ENCODE results near the gene ZNHIT2. TPM values are rescaled to one million over a fixed set of nuclear protein-coding genes. Genes with fewer than 3 reads are reported as not detected.

ZNHIT2 gene
- polyA plus RNA-seq, 4 donors = 6.0 to 13.3 (median 9.5) TPM

GRCh38 chr11:65078786-65079342, 38.6 kb downstream of the ZNHIT2 start:
- no peak for DNase-seq (ENCODE audit: low read depth in 4 of 4, low spot score in 2 of 4)

GRCh38 chr11:65078151-65078550, 39.4 kb downstream of the ZNHIT2 start:
- DNase-seq (ENCODE audit: low read depth in 4 of 4, low spot score in 2 of 4) = no peak

GRCh38 chr11:65077451-65077850, 40.0 kb downstream of the ZNHIT2 start:
- DNase-seq (ENCODE audit: low read depth in 4 of 4, low spot score in 2 of 4) = no peak

GRCh38 chr11:65072631-65072966, 44.9 kb downstream of the ZNHIT2 start:
- no peak for DNase-seq (ENCODE audit: low read depth in 4 of 4, low spot score in 2 of 4)

- DNase-seq (ENCODE audit: low read depth in 4 of 4, low spot score in 2 of 4) = no peak
Observed at GRCh38 chr11:65071907-65072630, 45.4 kb downstream of the ZNHIT2 start.

- no peak for DNase-seq (ENCODE audit: low read depth in 4 of 4, low spot score in 2 of 4)
Observed at GRCh38 chr11:65069217-65069616, 48.3 kb downstream of the ZNHIT2 start.

- DNase-seq (ENCODE audit: low read depth in 4 of 4, low spot score in 2 of 4) = no peak
Observed at GRCh38 chr11:65067446-65067845, 50.1 kb downstream of the ZNHIT2 start.

- DNase-seq (ENCODE audit: low read depth in 4 of 4, low spot score in 2 of 4) = no peak
Observed at GRCh38 chr11:65066805-65067291, 50.7 kb downstream of the ZNHIT2 start.

Other genes with a start within 250 kb of the ZNHIT2 start
- 10 to 100 TPM; 54.4 to 77.9 (median 64.7) TPM for gene EHD1, start 239.1 kb downstream of the ZNHIT2 start, polyA plus RNA-seq (ENCODE audit: insufficient read length in 4 of 4)
- 10 to 100 TPM; 12.2 to 28.1 (median 21.6) TPM for gene ATG2A, start 200.5 kb downstream of the ZNHIT2 start, polyA plus RNA-seq (ENCODE audit: insufficient read length in 4 of 4)
- 10 to 100 TPM; 14.4 to 20.2 (median 17.2) TPM for gene PPP2R5B, start 193.0 kb downstream of the ZNHIT2 start, polyA plus RNA-seq (ENCODE audit: insufficient read length in 4 of 4)
- 1 to 10 TPM; 1.9 to 3.1 (median 2.6) TPM for gene GPHA2, start 181.8 kb downstream of the ZNHIT2 start, polyA plus RNA-seq (ENCODE audit: insufficient read length in 4 of 4)
- gene MAJIN, start 145.6 kb downstream of the ZNHIT2 start, polyA plus RNA-seq (ENCODE audit: insufficient read length in 4 of 4) = 1 to 10 TPM in 1 of 4 donors, under 1 TPM in 3; 0.48 to 1.5 (median 0.72) TPM
- 1 to 10 TPM; 2.3 to 3.3 (median 2.8) TPM for gene BATF2, start 120.7 kb downstream of the ZNHIT2 start, polyA plus RNA-seq (ENCODE audit: insufficient read length in 4 of 4)
- 10 to 100 TPM; 58.1 to 81.6 (median 64.8) TPM for gene ARL2, start 103.5 kb downstream of the ZNHIT2 start, polyA plus RNA-seq (ENCODE audit: insufficient read length in 4 of 4)
- gene SNX15, start 90.3 kb downstream of the ZNHIT2 start, polyA plus RNA-seq (ENCODE audit: insufficient read length in 4 of 4) = 10 to 100 TPM; 25.5 to 34.3 (median 30.4) TPM
- gene SAC3D1, start 76.5 kb downstream of the ZNHIT2 start, polyA plus RNA-seq (ENCODE audit: insufficient read length in 4 of 4) = 10 to 100 TPM; 10.2 to 20.3 (median 13.5) TPM
- gene NAALADL1, start 59.1 kb downstream of the ZNHIT2 start, polyA plus RNA-seq (ENCODE audit: insufficient read length in 4 of 4) = 10 to 100 TPM; 10.8 to 17.4 (median 12.2) TPM
- gene CDCA5, start 33.7 kb downstream of the ZNHIT2 start, polyA plus RNA-seq (ENCODE audit: insufficient read length in 4 of 4) = 10 to 100 TPM; 16.9 to 22.4 (median 21.1) TPM
- gene ZFPL1, start 33.5 kb downstream of the ZNHIT2 start, polyA plus RNA-seq (ENCODE audit: insufficient read length in 4 of 4) = 10 to 100 TPM; 27.9 to 35.9 (median 34.6) TPM
- gene VPS51, start 21.5 kb downstream of the ZNHIT2 start, polyA plus RNA-seq (ENCODE audit: insufficient read length in 4 of 4) = 100 to 1,000 TPM; 100 to 159 (median 143) TPM
- 100 to 1,000 TPM in 1 of 4 donors, 10 to 100 TPM in 3; 77.8 to 101 (median 80.4) TPM for gene TM7SF2, start 5.8 kb downstream of the ZNHIT2 start, polyA plus RNA-seq (ENCODE audit: insufficient read length in 4 of 4)
- gene FAU, start 4.4 kb upstream of the ZNHIT2 start, polyA plus RNA-seq (ENCODE audit: insufficient read length in 4 of 4) = 100 to 1,000 TPM; 643 to 971 (median 752) TPM
- 10 to 100 TPM; 56.2 to 65.2 (median 62.2) TPM for gene MRPL49, start 4.6 kb upstream of the ZNHIT2 start, polyA plus RNA-seq (ENCODE audit: insufficient read length in 4 of 4)
- gene SYVN1, start 16.8 kb upstream of the ZNHIT2 start, polyA plus RNA-seq (ENCODE audit: insufficient read length in 4 of 4) = 10 to 100 TPM; 40.4 to 57.0 (median 48.3) TPM
- gene SPDYC, start 52.5 kb upstream of the ZNHIT2 start, polyA plus RNA-seq (ENCODE audit: insufficient read length in 4 of 4) = under 1 TPM in 1 of 4 donors, not detected in 3; 0.16 TPM
- gene CAPN1, start 64.2 kb upstream of the ZNHIT2 start, polyA plus RNA-seq (ENCODE audit: insufficient read length in 4 of 4) = 100 to 1,000 TPM in 2 of 4 donors, 10 to 100 TPM in 2; 83.3 to 121 (median 99.2) TPM
- gene POLA2, start 144.3 kb upstream of the ZNHIT2 start, polyA plus RNA-seq (ENCODE audit: insufficient read length in 4 of 4) = 10 to 100 TPM; 22.0 to 34.0 (median 30.9) TPM
- 10 to 100 TPM in 2 of 4 donors, 1 to 10 TPM in 2; 7.9 to 16.4 (median 11.6) TPM for gene CDC42EP2, start 197.2 kb upstream of the ZNHIT2 start, polyA plus RNA-seq (ENCODE audit: insufficient read length in 4 of 4)
- 100 to 1,000 TPM in 1 of 4 donors, 10 to 100 TPM in 3; 80.5 to 105 (median 90.8) TPM for gene DPF2, start 216.2 kb upstream of the ZNHIT2 start, polyA plus RNA-seq (ENCODE audit: insufficient read length in 4 of 4)
- gene TIGD3, start 237.1 kb upstream of the ZNHIT2 start, polyA plus RNA-seq (ENCODE audit: insufficient read length in 4 of 4) = under 1 TPM; 0.55 to 0.90 (median 0.86) TPM

All from left renal cortex interstitium (tissue), 4 donors.